Glutamatergic neuron (in vitro differentiated cells): ENCODE results near the gene TTLL13. TPM values are rescaled to one million over a fixed set of nuclear protein-coding genes. Genes with fewer than 3 reads are reported as not detected.

Experiments
- DNase-seq: peaks from one replicate; pipeline ENCODE4 v3.0.0; 2022
- H3K27ac Mint-ChIP-seq: one replicate; pipeline ENCODE4 v1.8.0; 2020; ENCODE audit warnings: mild to moderate bottlenecking, mixed read lengths, inconsistent platforms; ENCODE audit not compliant: unreplicated experiment
- H3K27me3 Mint-ChIP-seq: one replicate; pipeline ENCODE4 v1.8.0; 2020; ENCODE audit warnings: mild to moderate bottlenecking, moderate library complexity, mixed read lengths, inconsistent platforms; ENCODE audit not compliant: unreplicated experiment
- H3K36me3 Mint-ChIP-seq: one replicate; pipeline ENCODE4 v1.8.0; 2020; ENCODE audit warnings: mild to moderate bottlenecking, mixed read lengths, inconsistent platforms; ENCODE audit not compliant: unreplicated experiment
- H3K4me1 Mint-ChIP-seq: one replicate; pipeline ENCODE4 v1.8.0; 2020; ENCODE audit warnings: mild to moderate bottlenecking, low read depth, mixed read lengths, inconsistent platforms; ENCODE audit not compliant: unreplicated experiment
- H3K4me3 Mint-ChIP-seq: one replicate; pipeline ENCODE4 v1.8.0; 2020; ENCODE audit warnings: mild to moderate bottlenecking, mixed read lengths, inconsistent platforms; ENCODE audit not compliant: unreplicated experiment
- H3K9me3 Mint-ChIP-seq: one replicate; pipeline ENCODE4 v1.8.0; 2020; ENCODE audit warnings: mild to moderate bottlenecking, moderate library complexity, mixed read lengths, inconsistent platforms; ENCODE audit not compliant: unreplicated experiment
- CTCF ChIP-seq: fragments of 200-600 bp; sonication (generic); IDR thresholded peaks from one replicate; pipeline ENCODE4 v1.5.0; 2021; ENCODE audit not compliant: partially characterized antibody, unreplicated experiment
- total RNA-seq: library from RNA; stranded (reverse); fragmentation: NEBNext Ultra II Directional; extraction: Animal tissue kit (Norgen Biotek cat#: 25700); gene quantifications from one replicate; pipeline ENCODE4 v1.2.1, GENCODE V29; 2021; ENCODE audit not compliant: unreplicated experiment

The TTLL13 gene
- total RNA-seq, 1 donor from 2014 or later = not detected

- Mint-ChIP-seq H3K27me3 (peaks cover 9% of the 10 kb centered on the region), H3K4me3 (no peak overlapping the region), H3K9me3 (peaks cover 4% of the 10 kb centered on the region), H3K36me3 (peaks cover 5% of the 10 kb centered on the region), H3K4me1 (peaks cover 7% of the 10 kb centered on the region), H3K27ac (no peak overlapping the region)
- no peak for DNase-seq
- TF ChIP-seq CTCF = peak; percentile 13
Observed at GRCh38 chr15:90214553-90215196, 34.7 kb upstream of the TTLL13 start.

DNA sequence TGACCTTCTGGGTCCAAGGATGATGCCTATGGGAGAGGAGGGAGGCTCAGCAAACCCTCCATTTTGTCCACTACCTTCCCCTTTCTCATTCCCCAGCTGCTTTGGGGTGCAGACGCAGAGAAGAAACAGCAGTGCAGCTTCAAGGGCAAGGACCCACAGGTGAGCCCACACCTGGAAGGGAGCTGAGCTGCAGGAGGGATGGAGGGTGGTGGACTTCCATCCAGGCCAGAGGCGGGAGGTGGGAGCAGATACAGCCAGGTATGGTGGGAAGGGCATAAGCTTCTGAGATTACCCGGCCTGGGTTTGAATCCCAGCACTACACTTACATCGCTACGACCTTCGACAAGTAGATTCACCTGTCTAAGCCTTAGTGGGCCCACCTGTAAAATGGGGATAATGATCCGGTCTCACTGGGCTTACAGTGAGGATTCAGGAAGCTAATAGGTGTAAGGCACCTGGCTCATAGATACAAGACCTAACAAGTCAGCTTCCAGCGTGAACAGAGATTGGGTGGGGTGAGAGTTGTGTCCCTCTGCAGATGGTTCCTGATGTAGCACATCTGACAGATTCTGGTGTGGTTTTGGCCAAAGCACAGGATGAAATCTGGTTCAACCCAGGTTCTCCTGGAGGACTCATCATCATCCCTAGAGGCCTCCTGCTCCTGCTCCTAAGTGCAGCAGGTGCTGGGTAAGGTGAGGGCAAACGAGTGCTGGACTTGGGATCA is 31.5 kb upstream of the TTLL13 start:
- no peak for DNase-seq
- Mint-ChIP-seq H3K9me3 (peaks cover 5% of the 10 kb centered on the region), H3K4me1 (peaks cover 11% of the 10 kb centered on the region), H3K36me3 (no peaks in the 10 kb centered on the region), H3K4me3 (no peak overlapping the region), H3K27me3 (peaks cover 3% of the 10 kb centered on the region), H3K27ac (no peak overlapping the region)
- TF ChIP-seq CTCF = no peak

DNA sequence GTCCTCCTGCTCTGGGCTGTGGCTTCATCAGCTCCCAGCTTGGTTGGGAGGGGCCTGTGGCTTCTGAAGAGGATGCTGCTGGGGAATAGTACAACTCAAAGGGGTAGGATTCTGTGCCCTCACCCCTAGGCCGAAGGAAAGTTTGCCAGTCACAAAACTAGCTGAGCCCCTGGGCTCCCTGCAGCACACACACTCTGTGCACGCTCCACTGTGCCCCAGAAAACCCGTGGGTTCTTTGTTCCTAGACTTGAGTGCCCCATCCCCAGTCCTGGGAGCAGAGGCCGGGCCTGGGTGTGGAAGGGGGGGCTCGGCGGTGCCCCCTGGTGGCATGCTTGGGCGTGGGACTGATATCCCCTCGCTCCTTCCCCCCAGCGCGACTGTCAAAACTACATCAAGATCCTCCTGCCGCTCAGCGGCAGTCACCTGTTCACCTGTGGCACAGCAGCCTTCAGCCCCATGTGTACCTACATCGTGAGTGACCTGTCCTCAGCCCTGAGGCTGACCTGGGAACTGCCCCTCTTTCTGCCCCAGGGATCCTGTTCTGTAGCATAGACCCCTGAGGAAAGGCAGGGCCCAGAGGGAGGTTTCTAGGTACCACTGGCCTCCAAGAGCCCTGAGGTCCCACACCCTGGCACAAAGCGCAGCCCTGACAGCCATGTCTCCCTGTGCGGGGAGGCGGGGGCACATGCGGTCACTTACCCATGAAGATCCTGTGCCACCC is 29.8 kb upstream of the TTLL13 start:
- Mint-ChIP-seq H3K4me3 (no peak overlapping the region), H3K4me1 (peaks cover 19% of the 10 kb centered on the region), H3K9me3 (peaks cover 4% of the 10 kb centered on the region), H3K27me3 (peaks cover 4% of the 10 kb centered on the region), H3K36me3 (no peaks in the 10 kb centered on the region), H3K27ac (peak overlapping the region; percentile 14)
- peak; percentile 75 for DNase-seq
- TF ChIP-seq CTCF = peak; percentile 76

GRCh38 chr15:90221246-90221900 is 28.0 kb upstream of the TTLL13 start:
- Mint-ChIP-seq H3K4me3 (no peak overlapping the region), H3K36me3 (peaks cover 4% of the 10 kb centered on the region), H3K27me3 (peaks cover 7% of the 10 kb centered on the region), H3K27ac (no peak overlapping the region), H3K9me3 (peaks cover 7% of the 10 kb centered on the region), H3K4me1 (peaks cover 23% of the 10 kb centered on the region)
- no peak for TF ChIP-seq CTCF
- DNase-seq = peak; percentile 75
